ENCODE measurements around the gene NUP62CL. TPM values are rescaled to one million over a fixed set of nuclear protein-coding genes. Genes with fewer than 3 reads are reported as not detected.
A peak's percentile ranks its signal among the peaks of the same experiment; 100 is the strongest.

NUP62CL gene
- total RNA-seq, 1 experiment from 2014 or later: 4.8 TPM

DNA sequence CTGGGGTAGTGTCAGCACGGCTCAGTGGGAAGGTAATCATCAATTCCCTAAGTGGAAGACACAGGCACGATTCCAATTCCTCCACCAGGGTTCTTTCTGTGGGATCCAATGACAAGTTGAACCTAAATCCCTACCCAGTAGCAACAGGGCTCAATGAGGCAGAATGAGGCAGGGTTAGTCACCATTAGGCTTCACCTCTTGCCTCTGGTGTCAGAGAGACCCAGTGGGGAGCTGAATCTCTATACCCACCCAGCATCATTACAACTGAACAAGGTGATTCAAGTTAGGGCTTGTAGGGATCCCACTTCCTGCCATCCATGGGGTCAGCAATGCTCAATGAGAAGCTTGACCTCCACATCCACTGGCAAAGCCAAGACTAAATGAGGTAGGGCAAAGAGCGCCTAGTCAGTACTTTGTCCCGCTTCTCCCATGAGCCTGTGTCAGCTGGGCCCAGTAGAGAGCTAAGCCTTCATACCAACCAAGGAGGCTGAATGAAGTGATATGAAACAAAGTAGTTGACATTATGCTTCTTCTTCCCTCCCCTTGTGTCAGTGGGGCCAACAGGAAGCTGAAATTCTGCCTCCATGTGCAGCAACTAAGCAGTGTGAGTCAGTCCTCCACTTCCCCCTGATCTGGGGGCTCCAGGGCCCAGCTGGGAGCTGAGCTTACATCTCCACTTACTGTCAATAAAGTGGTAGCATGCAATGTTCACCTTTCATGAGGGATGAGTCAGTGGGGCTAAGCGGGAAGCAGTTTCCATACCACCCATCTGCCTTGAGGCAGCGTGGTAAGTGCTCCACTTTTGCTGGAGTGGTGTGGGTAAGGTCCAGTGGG, 51.2 kb downstream of the NUP62CL start:
- H3F3A ChIP-seq (ENCODE audit: low read length, unreplicated experiment): no peaks in the 10 kb centered on the region
- ATAC-seq (peak; percentile 98), DNase-seq (peak; percentile 81)
- H3K27ac ChIP-seq (ENCODE audit: low read length): peak overlapping the region; percentile 77
- no peaks in the 10 kb centered on the region for H4K20me1 ChIP-seq (ENCODE audit: low read length)
- no peaks in the 10 kb centered on the region for H3K9me2 ChIP-seq (replicated peaks; ENCODE audit: low read length)
- H2AFZ ChIP-seq (ENCODE audit: low read length): peak overlapping the region; percentile 61; the same call in 1 of the 2 replicates
- peak overlapping the region; percentile 59 for H3K4me3 ChIP-seq (ENCODE audit: low read length)
- ChIA-PET POLR2A (ENCODE audit: unreplicated experiment) (no interaction called here), CTCF (interaction anchor here (0.6 kb wide), 1 partner anchor 49 kb away, joined by 5 read pairs; no protein-coding TSS in a partner anchor)
- no peaks in the 10 kb centered on the region for H3K36me3 ChIP-seq (ENCODE audit: low read depth, low read length)
- H3K4me1 ChIP-seq (ENCODE audit: insufficient read depth, low read length): peaks cover 11% of the 10 kb centered on the region
- H3K4me2 ChIP-seq (ENCODE audit: low read length): peak overlapping the region; percentile 66
- TF ChIP-seq EZH2phosphoT487 (IDR thresholded peaks at IDR 0.05; ENCODE audit: borderline replicate concordance, low read length) (no peak), EZH2 (IDR thresholded peaks at IDR 0.05; ENCODE audit: low read length, unreplicated experiment) (no peak)
- TF ChIP-seq, protein P1, sequence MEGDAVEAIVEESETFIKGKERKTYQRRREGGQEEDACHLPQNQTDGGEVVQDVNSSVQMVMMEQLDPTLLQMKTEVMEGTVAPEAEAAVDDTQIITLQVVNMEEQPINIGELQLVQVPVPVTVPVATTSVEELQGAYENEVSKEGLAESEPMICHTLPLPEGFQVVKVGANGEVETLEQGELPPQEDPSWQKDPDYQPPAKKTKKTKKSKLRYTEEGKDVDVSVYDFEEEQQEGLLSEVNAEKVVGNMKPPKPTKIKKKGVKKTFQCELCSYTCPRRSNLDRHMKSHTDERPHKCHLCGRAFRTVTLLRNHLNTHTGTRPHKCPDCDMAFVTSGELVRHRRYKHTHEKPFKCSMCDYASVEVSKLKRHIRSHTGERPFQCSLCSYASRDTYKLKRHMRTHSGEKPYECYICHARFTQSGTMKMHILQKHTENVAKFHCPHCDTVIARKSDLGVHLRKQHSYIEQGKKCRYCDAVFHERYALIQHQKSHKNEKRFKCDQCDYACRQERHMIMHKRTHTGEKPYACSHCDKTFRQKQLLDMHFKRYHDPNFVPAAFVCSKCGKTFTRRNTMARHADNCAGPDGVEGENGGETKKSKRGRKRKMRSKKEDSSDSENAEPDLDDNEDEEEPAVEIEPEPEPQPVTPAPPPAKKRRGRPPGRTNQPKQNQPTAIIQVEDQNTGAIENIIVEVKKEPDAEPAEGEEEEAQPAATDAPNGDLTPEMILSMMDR (conservative IDR thresholded peaks at IDR 0.05; ENCODE audit: low read depth, low read length): no peak
- H3K9ac ChIP-seq (ENCODE audit: low read length): peak overlapping the region; percentile 55
- BruUV-seq (replicated peaks): no TSS peak
- H3K9me3 ChIP-seq (ENCODE audit: low read length): no peaks in the 10 kb centered on the region
- no peaks in the 10 kb centered on the region for H3K27me3 ChIP-seq (ENCODE audit: low read length)
- intact Hi-C loops (cut with micrococcal nuclease): no loop called here
- no peaks in the 10 kb centered on the region for H3K79me2 ChIP-seq (ENCODE audit: low read length)

DNA sequence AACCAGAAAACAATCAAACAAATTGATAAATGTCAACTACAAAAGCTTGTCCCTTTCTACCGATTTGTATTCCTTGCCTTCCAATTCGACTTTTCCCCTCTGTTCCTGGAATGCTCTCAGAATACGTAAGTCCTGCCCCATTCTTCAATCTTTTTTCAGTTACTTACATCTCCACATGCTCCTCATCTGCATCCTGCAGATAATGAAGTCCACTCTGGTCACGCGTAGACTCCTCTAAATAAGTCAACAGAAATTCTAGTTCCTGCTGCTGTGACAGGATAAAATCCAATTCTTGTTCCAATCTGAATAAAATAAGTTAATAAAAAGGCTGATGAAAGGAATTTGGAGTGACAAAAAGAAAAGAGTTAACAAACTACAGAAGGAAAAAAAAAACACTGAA, 53.2 kb downstream of the NUP62CL start:
- no peak overlapping the region for H3K9ac ChIP-seq (ENCODE audit: low read length)
- no peak for ATAC-seq
- CTCF ChIA-PET: no interaction called here
- H3K4me1 ChIP-seq (ENCODE audit: insufficient read depth, low read length): peaks cover 11% of the 10 kb centered on the region
- no peak overlapping the region for H3K4me3 ChIP-seq (ENCODE audit: low read length)
- BruUV-seq (replicated peaks): no TSS peak
- H3K4me2 ChIP-seq (ENCODE audit: low read length): no peak overlapping the region
- no peaks in the 10 kb centered on the region for H3K36me3 ChIP-seq (ENCODE audit: low read depth, low read length)
- H3K27ac ChIP-seq (ENCODE audit: low read length): no peak overlapping the region
- DNase-seq: no peak
- no peaks in the 10 kb centered on the region for H3K9me3 ChIP-seq (ENCODE audit: low read length)
- POLR2A ChIA-PET (ENCODE audit: unreplicated experiment): no interaction called here
- no peaks in the 10 kb centered on the region for H3F3A ChIP-seq (ENCODE audit: low read length, unreplicated experiment)
- no peaks in the 10 kb centered on the region for H3K27me3 ChIP-seq (ENCODE audit: low read length)
- TF ChIP-seq EZH2 (IDR thresholded peaks at IDR 0.05; ENCODE audit: low read length, unreplicated experiment) (no peak), EZH2phosphoT487 (IDR thresholded peaks at IDR 0.05; ENCODE audit: borderline replicate concordance, low read length) (no peak)
- TF ChIP-seq, protein P1 (conservative IDR thresholded peaks at IDR 0.05; ENCODE audit: low read depth, low read length): no peak
- H2AFZ ChIP-seq (ENCODE audit: low read length): no peak overlapping the region
- no peaks in the 10 kb centered on the region for H3K9me2 ChIP-seq (replicated peaks; ENCODE audit: low read length)
- no peaks in the 10 kb centered on the region for H4K20me1 ChIP-seq (ENCODE audit: low read length)
- intact Hi-C loops (cut with micrococcal nuclease): no loop called here
- no peaks in the 10 kb centered on the region for H3K79me2 ChIP-seq (ENCODE audit: low read length)

DNA sequence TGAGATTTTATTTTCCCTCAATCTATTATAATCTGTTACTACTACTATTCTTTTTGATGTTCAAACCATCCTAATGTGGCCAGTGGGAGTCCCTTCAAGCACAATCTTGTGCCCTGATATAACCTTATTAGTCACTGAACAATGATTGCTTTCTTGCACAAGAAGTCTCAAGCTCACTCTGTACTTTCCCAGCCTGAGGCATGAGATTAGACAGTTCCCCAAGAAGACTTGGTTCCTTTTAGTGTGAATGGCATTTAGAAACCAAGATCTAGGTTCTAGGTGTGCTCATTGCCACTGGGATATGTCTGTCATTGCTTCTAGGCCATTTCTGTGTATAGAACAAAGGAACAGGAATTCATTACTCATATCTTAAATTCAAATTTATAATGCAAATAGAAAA, 59.6 kb downstream of the NUP62CL start:
- no peaks in the 10 kb centered on the region for H3K9me3 ChIP-seq (ENCODE audit: low read length)
- no peaks in the 10 kb centered on the region for H3K36me3 ChIP-seq (ENCODE audit: low read depth, low read length)
- no peaks in the 10 kb centered on the region for H3K4me1 ChIP-seq (ENCODE audit: insufficient read depth, low read length)
- no peaks in the 10 kb centered on the region for H3K9me2 ChIP-seq (replicated peaks; ENCODE audit: low read length)
- no peak overlapping the region for H3K27ac ChIP-seq (ENCODE audit: low read length)
- POLR2A ChIA-PET (ENCODE audit: unreplicated experiment): interaction anchor here (0.7 kb wide), 1 partner anchor 27 kb away, joined by 3 read pairs; no protein-coding TSS in a partner anchor
- CTCF ChIA-PET: no interaction called here
- H3K4me2 ChIP-seq (ENCODE audit: low read length): no peak overlapping the region
- ATAC-seq (no peak), DNase-seq (peak; percentile 4)
- BruUV-seq (replicated peaks): no TSS peak
- TF ChIP-seq EZH2 (IDR thresholded peaks at IDR 0.05; ENCODE audit: low read length, unreplicated experiment) (no peak), EZH2phosphoT487 (IDR thresholded peaks at IDR 0.05; ENCODE audit: borderline replicate concordance, low read length) (no peak)
- TF ChIP-seq, protein P1 (conservative IDR thresholded peaks at IDR 0.05; ENCODE audit: low read depth, low read length): no peak
- H2AFZ ChIP-seq (ENCODE audit: low read length): no peak overlapping the region
- H3F3A ChIP-seq (ENCODE audit: low read length, unreplicated experiment): no peaks in the 10 kb centered on the region
- intact Hi-C loops (cut with micrococcal nuclease): no loop called here
- no peaks in the 10 kb centered on the region for H4K20me1 ChIP-seq (ENCODE audit: low read length)
- H3K27me3 ChIP-seq (ENCODE audit: low read length): no peaks in the 10 kb centered on the region
- no peak overlapping the region for H3K9ac ChIP-seq (ENCODE audit: low read length)
- no peak overlapping the region for H3K4me3 ChIP-seq (ENCODE audit: low read length)
- no peaks in the 10 kb centered on the region for H3K79me2 ChIP-seq (ENCODE audit: low read length)

All from PC-3 (cell line).